Measurements from ENCODE around the gene PTGR2.
A peak's percentile ranks its signal among the peaks of the same experiment; 100 is the strongest.
"Not testable (repeated sequence)": the region's sequence is repeated elsewhere in the genome, so short reads cannot be mapped to it uniquely, and the experiment has no call there.

Gene PTGR2

DNA sequence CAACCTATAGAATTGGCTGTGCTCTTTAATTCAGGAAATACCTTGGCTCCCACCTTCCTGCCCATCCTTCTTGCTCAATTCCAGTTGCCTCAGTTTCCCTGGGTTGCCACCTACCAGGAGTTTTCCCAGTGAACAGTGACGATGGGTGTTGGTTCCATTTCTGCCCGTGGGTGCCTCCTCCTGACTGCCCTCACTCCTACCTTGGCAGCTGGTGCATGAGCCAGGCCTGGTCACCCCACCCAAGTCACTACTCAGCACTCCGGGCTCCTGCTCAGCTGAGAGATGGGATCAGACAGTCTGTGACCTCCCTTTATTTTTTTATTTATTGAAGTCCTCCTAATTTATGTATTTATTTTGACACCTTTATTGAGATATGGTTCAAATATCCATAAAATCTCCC, 31.0 kb upstream of the PTGR2 start:
- ChIA-PET CTCF (interaction anchor here (0.7 kb wide), 1 partner anchor 23 kb away, joined by 3 read pairs; no protein-coding TSS in a partner anchor), POLR2A (no interaction called here)
- TF ChIP-seq, protein P1, sequence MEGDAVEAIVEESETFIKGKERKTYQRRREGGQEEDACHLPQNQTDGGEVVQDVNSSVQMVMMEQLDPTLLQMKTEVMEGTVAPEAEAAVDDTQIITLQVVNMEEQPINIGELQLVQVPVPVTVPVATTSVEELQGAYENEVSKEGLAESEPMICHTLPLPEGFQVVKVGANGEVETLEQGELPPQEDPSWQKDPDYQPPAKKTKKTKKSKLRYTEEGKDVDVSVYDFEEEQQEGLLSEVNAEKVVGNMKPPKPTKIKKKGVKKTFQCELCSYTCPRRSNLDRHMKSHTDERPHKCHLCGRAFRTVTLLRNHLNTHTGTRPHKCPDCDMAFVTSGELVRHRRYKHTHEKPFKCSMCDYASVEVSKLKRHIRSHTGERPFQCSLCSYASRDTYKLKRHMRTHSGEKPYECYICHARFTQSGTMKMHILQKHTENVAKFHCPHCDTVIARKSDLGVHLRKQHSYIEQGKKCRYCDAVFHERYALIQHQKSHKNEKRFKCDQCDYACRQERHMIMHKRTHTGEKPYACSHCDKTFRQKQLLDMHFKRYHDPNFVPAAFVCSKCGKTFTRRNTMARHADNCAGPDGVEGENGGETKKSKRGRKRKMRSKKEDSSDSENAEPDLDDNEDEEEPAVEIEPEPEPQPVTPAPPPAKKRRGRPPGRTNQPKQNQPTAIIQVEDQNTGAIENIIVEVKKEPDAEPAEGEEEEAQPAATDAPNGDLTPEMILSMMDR (IDR thresholded peaks at IDR 0.05; ENCODE audit: control extremely low read depth, extremely low read depth, low read depth, missing control alignments) = no peak
- DNase-seq (ENCODE audit: extremely low spot score) = no peak

DNA sequence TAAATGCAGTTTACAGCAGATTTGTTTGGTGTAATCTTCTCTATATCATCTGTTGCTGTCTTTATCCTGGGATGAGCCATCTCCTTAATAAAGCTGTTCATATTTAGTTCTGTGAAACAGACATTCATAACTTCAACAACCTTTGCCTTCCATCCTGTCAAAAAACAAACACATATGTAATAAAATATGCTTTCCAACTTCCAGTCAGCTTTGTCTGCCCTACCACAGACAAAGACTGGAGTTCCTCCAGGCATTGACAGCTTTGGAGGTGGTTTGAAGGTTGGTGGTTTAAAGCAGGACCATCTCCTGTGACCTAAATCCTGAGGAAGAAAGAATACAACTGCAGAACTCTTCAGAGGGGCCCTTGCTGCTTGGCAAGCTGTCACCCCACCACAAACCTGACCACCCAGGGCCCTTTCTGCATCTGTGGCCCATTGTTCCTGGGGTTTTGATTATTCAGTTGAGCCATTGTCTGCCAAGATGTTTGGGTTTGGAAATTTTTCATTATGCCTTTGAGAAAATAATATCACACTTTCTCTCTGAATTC, 28.2 kb upstream of the PTGR2 start:
- TF ChIP-seq, protein P1 (IDR thresholded peaks at IDR 0.05; ENCODE audit: control extremely low read depth, extremely low read depth, low read depth, missing control alignments) = no peak
- POLR2A ChIA-PET = no interaction called here
- CTCF ChIA-PET = interaction anchor here (1.1 to 8.4 kb wide), 5 partner anchors 23 to 94 kb away, joined by 3 to 135 read pairs (median 4); no protein-coding TSS in a partner anchor
- no peak for DNase-seq (ENCODE audit: extremely low spot score)

DNA sequence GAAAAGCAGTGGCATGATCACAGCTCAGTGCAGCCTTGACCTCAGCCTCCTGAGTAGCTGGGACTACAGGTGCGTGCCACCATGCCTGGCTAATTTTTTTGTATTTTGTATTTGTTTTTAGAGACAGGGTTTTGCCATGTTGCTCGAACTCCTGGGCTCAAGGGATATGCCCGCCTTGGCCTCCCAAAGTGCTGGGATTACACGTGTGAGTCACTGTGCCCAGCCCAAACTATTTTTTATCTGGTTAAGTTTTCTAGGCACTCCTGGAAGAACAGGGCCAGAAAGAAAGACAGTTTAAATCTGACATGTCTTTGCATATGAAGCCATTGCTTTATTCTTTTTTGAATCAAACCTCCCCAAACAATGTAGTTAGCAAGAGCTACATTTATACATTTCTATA, 27.5 kb upstream of the PTGR2 start:
- TF ChIP-seq, protein P1 (IDR thresholded peaks at IDR 0.05; ENCODE audit: control extremely low read depth, extremely low read depth, low read depth, missing control alignments) = no peak
- CTCF ChIA-PET = interaction anchor here (0.8 to 8.4 kb wide), 9 partner anchors 15 to 107 kb away, joined by 3 to 135 read pairs (median 4); no protein-coding TSS in a partner anchor
- POLR2A ChIA-PET = no interaction called here
- DNase-seq (ENCODE audit: extremely low spot score) = no peak

DNA sequence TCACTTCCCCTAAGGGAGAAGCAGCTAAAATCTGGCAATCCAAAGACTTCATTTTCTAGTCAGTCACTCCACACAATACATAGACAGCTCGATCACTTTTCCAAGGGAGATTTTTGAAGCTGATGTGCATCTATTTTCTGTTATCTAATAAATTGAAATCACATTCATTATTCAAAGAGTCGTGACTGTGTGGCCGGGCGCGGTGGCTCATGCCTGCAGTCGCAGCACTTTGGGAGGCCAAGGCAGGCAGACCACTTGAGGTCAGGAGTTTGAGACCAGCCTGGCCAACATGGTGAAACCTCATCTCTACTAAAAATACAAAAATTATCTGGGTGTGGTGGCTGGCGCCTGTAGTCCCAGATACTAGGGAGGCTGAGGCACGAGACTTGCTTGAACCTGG, 27.1 kb upstream of the PTGR2 start:
- ChIA-PET CTCF (interaction anchor here (0.8 to 8.4 kb wide), 12 partner anchors 11 to 316 kb away, joined by 3 to 135 read pairs (median 6); no protein-coding TSS in a partner anchor), POLR2A (no interaction called here)
- DNase-seq (ENCODE audit: extremely low spot score) = no peak
- TF ChIP-seq, protein P1 (IDR thresholded peaks at IDR 0.05; ENCODE audit: control extremely low read depth, extremely low read depth, low read depth, missing control alignments) = no peak

DNA sequence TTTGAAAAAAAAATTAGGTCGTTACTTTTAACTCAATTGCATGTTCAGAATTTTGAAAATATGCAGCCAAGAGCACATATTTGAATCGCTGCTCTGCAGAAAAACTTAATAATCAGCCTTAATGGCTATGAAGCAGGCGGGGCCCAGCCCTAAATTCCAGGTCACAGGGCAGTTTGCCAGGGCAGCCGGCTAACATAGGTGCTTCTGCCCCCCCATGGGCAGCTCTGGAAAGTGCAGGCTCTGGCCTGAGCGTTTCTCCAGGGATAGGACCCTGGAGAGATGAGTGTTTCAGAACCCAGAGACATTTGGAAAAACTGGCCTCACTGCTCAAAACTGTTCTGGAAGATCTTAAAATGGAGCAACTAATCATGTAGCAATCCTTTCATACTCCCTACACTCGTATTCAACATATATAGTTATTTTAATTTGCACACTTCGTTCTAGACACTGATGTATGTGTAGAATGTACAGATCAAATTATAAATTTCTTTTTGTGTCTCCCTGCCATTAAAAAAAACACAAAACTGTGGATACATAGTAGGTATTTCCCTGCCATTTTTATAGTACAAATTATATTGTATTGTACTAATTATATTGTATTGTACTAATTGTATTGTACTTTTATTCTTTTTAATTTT, 26.0 kb upstream of the PTGR2 start:
- CTCF ChIA-PET = interaction anchor here (0.7 to 8.4 kb wide), 19 partner anchors 12 to 317 kb away, joined by 3 to 135 read pairs (median 6); no protein-coding TSS in a partner anchor
- POLR2A ChIA-PET = no interaction called here
- peak; percentile 84 for DNase-seq (ENCODE audit: extremely low spot score)
- TF ChIP-seq, protein P1 (IDR thresholded peaks at IDR 0.05; ENCODE audit: control extremely low read depth, extremely low read depth, low read depth, missing control alignments) = peak; percentile 86

DNA sequence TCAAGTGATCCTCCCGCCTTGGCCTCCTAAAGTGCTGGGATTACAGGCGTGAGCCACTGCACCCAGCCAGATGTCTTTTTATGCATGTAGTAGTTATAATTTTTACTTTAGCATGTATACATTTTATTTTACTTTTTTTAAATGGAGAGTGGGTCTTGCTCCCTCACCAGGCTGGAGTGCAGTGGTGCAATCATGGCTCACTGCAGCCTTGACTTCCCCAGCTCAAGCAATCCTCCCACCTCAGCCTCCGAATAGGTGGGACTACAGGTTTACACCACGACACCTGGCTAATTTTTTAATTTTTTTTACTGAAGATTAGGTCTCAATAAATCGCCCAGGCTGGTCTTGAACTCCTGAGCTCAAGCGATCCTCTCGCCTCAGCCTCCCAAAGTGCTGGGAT, 24.4 kb upstream of the PTGR2 start:
- TF ChIP-seq, protein P1 (IDR thresholded peaks at IDR 0.05; ENCODE audit: control extremely low read depth, extremely low read depth, low read depth, missing control alignments) = peak; percentile 32
- ChIA-PET CTCF (interaction anchor here (0.9 to 8.4 kb wide), 16 partner anchors 9 to 98 kb away, joined by 3 to 135 read pairs (median 4); partner anchors contain the start of gene PTGR2), POLR2A (interaction anchor here (0.6 kb wide), 1 partner anchor 13 kb away, joined by 4 read pairs; no protein-coding TSS in a partner anchor)
- DNase-seq (ENCODE audit: extremely low spot score) = not testable (repeated sequence)
